Measurements from ENCODE around the gene SYNE2.
"Not testable (repeated sequence)": the region's sequence is repeated elsewhere in the genome, so short reads cannot be mapped to it uniquely, and the experiment has no call there.

The SYNE2 gene

GRCh38 chr14:64037869-64038745 is 185.3 kb downstream of the SYNE2 start:
- DNase-seq (ENCODE audit: low read depth) = not testable (repeated sequence)

- no peak for DNase-seq (ENCODE audit: low read depth)
These were observed 186.2 kb downstream of the SYNE2 start for GRCh38 chr14:64038841-64039542.

GRCh38 chr14:64040044-64040443 is 187.2 kb downstream of the SYNE2 start:
- DNase-seq (ENCODE audit: low read depth) = no peak

GRCh38 chr14:64043296-64043695 is 190.5 kb downstream of the SYNE2 start:
- not testable (repeated sequence) for DNase-seq (ENCODE audit: low read depth)

- DNase-seq (ENCODE audit: low read depth) = no peak
These were observed 192.3 kb downstream of the SYNE2 start for GRCh38 chr14:64045091-64045490.

- no peak for DNase-seq (ENCODE audit: low read depth)
These were observed 197.0 kb downstream of the SYNE2 start for GRCh38 chr14:64049616-64050381.

GRCh38 chr14:64053694-64054669 is 201.2 kb downstream of the SYNE2 start:
- no peak for DNase-seq (ENCODE audit: low read depth)

GRCh38 chr14:64059454-64060198 is 206.8 kb downstream of the SYNE2 start:
- no peak for DNase-seq (ENCODE audit: low read depth)

GRCh38 chr14:64060199-64060545 is 207.4 kb downstream of the SYNE2 start:
- no peak for DNase-seq (ENCODE audit: low read depth)

GRCh38 chr14:64060648-64061096 is 207.9 kb downstream of the SYNE2 start:
- DNase-seq (ENCODE audit: low read depth) = no peak

GRCh38 chr14:64061115-64061514 is 208.3 kb downstream of the SYNE2 start:
- no peak for DNase-seq (ENCODE audit: low read depth)

GRCh38 chr14:64061706-64062105 is 208.9 kb downstream of the SYNE2 start:
- DNase-seq (ENCODE audit: low read depth) = no peak

GRCh38 chr14:64062381-64063115 is 209.7 kb downstream of the SYNE2 start:
- no peak for DNase-seq (ENCODE audit: low read depth)

GRCh38 chr14:64064447-64064846 is 211.6 kb downstream of the SYNE2 start:
- DNase-seq (ENCODE audit: low read depth) = no peak

GRCh38 chr14:64069634-64070359 is 217.0 kb downstream of the SYNE2 start:
- no peak for DNase-seq (ENCODE audit: low read depth)

GRCh38 chr14:64074961-64075612 is 222.3 kb downstream of the SYNE2 start:
- no peak for DNase-seq (ENCODE audit: low read depth)

GRCh38 chr14:64075613-64076005 is 222.8 kb downstream of the SYNE2 start:
- DNase-seq (ENCODE audit: low read depth) = no peak

- no peak for DNase-seq (ENCODE audit: low read depth)
These were observed 227.6 kb downstream of the SYNE2 start for GRCh38 chr14:64080452-64080851.
